NB4 (cell line): Measurements from ENCODE around the gene TBC1D25.
"Not testable (repeated sequence)": the region's sequence is repeated elsewhere in the genome, so short reads cannot be mapped to it uniquely, and the experiment has no call there.

ENCODE experiments used
- DNase-seq: peaks from one replicate; pipeline ENCODE4 v3.0.0; 2010; ENCODE audit warnings: low read depth
- H3K4me3 ChIP-seq: one replicate; pipeline ENCODE4 v1.5.1; 2011; ENCODE audit warnings: mild to moderate bottlenecking, low read depth, low read length, moderate library complexity
- MYC ChIP-seq: IDR thresholded peaks from 2 replicates; pipeline ENCODE4 v1.6.1; 2011; ENCODE audit warnings: low read depth, low read length
- POLR2A ChIP-seq: IDR thresholded peaks from 2 replicates; pipeline ENCODE4 v1.6.1; 2011; ENCODE audit warnings: mild to moderate bottlenecking; ENCODE audit not compliant: insufficient read length; ENCODE audit errors: extremely low read depth
- TF ChIP-seq, protein P1 (sequence below): IDR thresholded peaks from one replicate; pipeline ENCODE4 v1.5.1; 2012; ENCODE audit warnings: low read depth, low read length
- TF ChIP-seq, protein P2 (sequence below): IDR thresholded peaks from 2 replicates; pipeline ENCODE4 v1.6.1; 2011; ENCODE audit warnings: low read depth, low read length

Gene TBC1D25

DNA sequence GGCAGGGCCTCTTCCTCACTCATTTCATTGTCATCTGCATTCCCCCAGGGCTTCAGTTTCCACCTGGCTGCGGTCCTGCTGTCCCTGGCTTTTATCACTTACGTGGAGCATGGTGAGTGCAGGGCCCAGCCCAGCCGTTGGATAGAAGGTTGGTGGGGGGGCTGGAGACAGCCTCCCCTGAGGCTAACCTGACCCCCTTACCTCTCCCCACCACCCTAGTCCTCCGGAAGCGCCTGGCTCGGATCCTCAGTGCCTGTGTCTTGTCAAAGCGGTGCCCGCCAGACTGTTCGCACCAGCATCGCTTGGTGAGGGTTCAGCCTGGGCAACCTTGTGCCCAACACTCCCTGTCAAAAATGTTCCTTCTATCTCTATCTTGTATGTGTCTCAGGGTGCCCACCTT lies 23.7 kb upstream of the TBC1D25 start:
- TF ChIP-seq MYC (no peak), POLR2A (no peak)
- TF ChIP-seq, protein P1, sequence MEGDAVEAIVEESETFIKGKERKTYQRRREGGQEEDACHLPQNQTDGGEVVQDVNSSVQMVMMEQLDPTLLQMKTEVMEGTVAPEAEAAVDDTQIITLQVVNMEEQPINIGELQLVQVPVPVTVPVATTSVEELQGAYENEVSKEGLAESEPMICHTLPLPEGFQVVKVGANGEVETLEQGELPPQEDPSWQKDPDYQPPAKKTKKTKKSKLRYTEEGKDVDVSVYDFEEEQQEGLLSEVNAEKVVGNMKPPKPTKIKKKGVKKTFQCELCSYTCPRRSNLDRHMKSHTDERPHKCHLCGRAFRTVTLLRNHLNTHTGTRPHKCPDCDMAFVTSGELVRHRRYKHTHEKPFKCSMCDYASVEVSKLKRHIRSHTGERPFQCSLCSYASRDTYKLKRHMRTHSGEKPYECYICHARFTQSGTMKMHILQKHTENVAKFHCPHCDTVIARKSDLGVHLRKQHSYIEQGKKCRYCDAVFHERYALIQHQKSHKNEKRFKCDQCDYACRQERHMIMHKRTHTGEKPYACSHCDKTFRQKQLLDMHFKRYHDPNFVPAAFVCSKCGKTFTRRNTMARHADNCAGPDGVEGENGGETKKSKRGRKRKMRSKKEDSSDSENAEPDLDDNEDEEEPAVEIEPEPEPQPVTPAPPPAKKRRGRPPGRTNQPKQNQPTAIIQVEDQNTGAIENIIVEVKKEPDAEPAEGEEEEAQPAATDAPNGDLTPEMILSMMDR = no peak
- TF ChIP-seq, protein P2, sequence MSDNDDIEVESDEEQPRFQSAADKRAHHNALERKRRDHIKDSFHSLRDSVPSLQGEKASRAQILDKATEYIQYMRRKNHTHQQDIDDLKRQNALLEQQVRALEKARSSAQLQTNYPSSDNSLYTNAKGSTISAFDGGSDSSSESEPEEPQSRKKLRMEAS = no peak
- DNase-seq = no peak
- no peak overlapping the region for H3K4me3 ChIP-seq

DNA sequence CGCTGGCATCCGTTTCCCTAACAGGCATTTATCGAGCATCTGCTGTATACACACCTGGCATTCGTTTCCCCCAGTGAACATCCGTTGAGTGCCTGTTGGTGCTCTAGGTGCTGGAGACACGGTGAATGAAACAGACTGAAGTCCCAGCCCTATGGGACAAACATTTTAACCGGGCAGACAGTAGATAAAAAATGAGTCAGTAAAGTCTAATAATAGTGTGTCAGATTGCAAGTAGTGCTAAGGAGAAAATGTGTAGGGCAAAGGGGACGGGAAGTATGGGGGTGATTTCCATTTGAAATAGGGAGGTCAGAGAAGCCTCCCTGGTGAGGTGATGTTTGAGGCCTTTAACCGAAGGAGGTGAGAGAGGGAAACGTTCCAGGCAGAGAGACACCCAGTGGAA lies 23.2 kb upstream of the TBC1D25 start:
- no peak for DNase-seq
- no peak overlapping the region for H3K4me3 ChIP-seq
- TF ChIP-seq MYC (no peak), POLR2A (no peak)
- TF ChIP-seq, protein P1 = no peak
- TF ChIP-seq, protein P2 = no peak

DNA sequence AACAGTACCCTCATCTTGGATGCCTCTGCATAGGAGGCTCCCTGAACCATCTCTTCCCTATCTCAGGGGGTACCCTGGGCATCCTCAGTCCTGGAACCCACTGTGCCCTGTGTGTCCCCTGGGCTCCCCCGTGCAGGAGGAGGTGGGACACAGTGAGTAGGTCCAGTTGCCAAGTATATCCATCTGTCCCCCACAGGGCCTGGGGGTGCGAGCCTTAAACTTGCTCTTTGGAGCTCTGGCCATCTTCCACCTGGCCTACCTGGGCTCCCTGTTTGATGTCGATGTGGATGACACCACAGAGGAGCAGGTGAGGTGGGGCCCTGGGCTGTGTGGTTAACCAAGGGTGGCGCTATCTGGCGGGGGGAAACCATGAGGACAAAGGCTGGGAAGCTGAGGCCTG lies 22.5 kb upstream of the TBC1D25 start:
- TF ChIP-seq POLR2A (no peak), MYC (no peak)
- TF ChIP-seq, protein P1 = no peak
- TF ChIP-seq, protein P2 = no peak
- no peak overlapping the region for H3K4me3 ChIP-seq
- no peak for DNase-seq

DNA sequence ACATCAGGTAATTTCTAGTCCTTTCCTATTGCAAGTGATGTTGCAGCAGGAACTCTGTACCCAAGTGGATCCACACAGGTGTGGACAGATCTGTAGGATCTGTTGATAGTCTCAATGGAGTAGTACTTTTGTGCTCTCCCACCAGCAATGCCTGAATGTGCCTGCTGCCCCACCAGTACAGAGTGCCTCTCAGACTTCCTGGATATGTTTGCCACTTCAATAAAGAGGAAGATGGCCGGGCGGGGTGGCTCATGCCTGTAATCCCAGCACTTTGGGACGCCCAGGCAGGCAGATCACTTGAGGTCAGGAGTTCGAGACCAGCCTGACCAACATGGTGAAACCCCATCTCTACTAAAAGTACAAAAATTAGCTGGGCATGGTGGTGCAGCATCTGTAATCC lies 20.0 kb upstream of the TBC1D25 start:
- DNase-seq = peak; percentile 28

DNA sequence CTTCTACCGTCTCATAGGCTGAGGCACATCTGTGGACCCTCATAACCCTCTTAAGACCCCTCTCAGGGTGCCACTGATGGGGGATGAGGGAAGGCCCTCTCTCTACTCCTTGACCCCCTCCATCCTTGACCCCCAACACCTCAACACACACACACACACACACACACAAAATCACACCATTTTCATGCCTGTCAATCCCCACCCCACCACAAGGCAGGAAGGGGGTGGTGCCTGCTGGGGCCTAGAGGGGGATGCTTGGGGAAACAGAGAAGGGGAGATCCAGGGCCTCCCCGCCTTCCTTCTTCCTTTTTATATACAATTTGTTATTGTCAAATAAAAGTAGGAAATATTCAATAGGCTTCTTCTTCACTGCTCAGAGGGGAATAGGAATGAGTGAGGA lies 19.1 kb upstream of the TBC1D25 start:
- TF ChIP-seq POLR2A (no peak), MYC (no peak)
- TF ChIP-seq, protein P1 = no peak
- TF ChIP-seq, protein P2 = no peak
- DNase-seq = no peak
- H3K4me3 ChIP-seq = no peak overlapping the region

More for the DNA sequence above, 20.0 kb upstream of the TBC1D25 start:
- H3K4me3 ChIP-seq = not testable (repeated sequence)

DNA sequence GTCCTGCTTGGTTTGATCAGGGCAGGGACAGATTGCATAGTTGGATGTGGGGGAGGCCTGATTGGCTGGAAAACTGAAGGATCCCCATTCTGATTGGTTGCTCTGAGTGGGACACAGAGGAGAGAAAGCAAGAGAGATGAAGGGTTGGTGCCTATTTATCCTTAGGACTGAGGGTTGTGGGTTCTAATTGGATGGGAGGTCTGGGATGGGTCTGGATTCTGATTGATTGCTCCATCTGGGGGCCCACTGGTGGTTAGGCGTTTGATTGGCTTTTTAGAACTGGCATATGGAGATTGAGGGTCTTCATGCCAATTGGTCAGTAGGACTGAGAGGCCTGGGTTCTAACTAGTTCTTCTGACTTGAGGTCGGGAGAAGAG lies 18.6 kb upstream of the TBC1D25 start:
- TF ChIP-seq POLR2A = no peak
- no peak for TF ChIP-seq MYC
- TF ChIP-seq, protein P2 = no peak
- TF ChIP-seq, protein P1 = no peak
- peak; percentile 41 for DNase-seq
- H3K4me3 ChIP-seq = peak overlapping the region; percentile 95
